HFFc6 (cell line): ENCODE data around the gene MFAP4. TPM values are rescaled to one million over a fixed set of nuclear protein-coding genes. Genes with fewer than 3 reads are reported as not detected.
A peak's percentile ranks its signal among the peaks of the same experiment; 100 is the strongest.

Experiments
- DNase-seq: peaks from one replicate; pipeline ENCODE4 v3.0.0-alpha.2; 2018
- H3K27ac Mint-ChIP-seq: 2 replicates; pipeline ENCODE4 v1.8.0; 2020; ENCODE audit warnings: mild to moderate bottlenecking, mixed read lengths
- H3K27me3 Mint-ChIP-seq: 2 replicates; pipeline ENCODE4 v1.8.0; 2021; ENCODE audit warnings: mild to moderate bottlenecking, moderate library complexity, mixed read lengths; ENCODE audit not compliant: insufficient read depth
- H3K36me3 Mint-ChIP-seq: 2 replicates; pipeline ENCODE4 v1.8.0; 2021; ENCODE audit warnings: low read depth, mixed read lengths
- H3K4me1 Mint-ChIP-seq: 2 replicates; pipeline ENCODE4 v1.8.0; 2020; ENCODE audit warnings: low read depth, mixed read lengths
- H3K4me3 Mint-ChIP-seq: 2 replicates; pipeline ENCODE4 v1.8.0; 2020; ENCODE audit warnings: mild to moderate bottlenecking, moderate library complexity, mixed read lengths
- H3K9me3 Mint-ChIP-seq: 2 replicates; pipeline ENCODE4 v1.8.0; 2020; ENCODE audit warnings: mild to moderate bottlenecking, mixed read lengths
- total RNA-seq, 6 experiments: library from RNA; stranded (reverse); fragmentation: NEBNext Ultra II Directional; extraction: Animal tissue kit (Norgen Biotek cat#: 25700); gene quantifications; 2 replicates in 1 of 6; 3 replicates in 5 of 6; pipeline ENCODE4 v1.2.3, GENCODE V29; 2021
- TF ChIP-seq, protein P1 (sequence below): fragments of 200-600 bp; sonication (generic); IDR thresholded peaks from 2 replicates; pipeline ENCODE4 v1.5.0; 2021; ENCODE audit warnings: antibody characterized with exemption, mild to moderate bottlenecking

MFAP4 gene
- total RNA-seq, 6 experiments from 2014 or later = 17.7 to 46.5 (median 22.0) TPM

DNA sequence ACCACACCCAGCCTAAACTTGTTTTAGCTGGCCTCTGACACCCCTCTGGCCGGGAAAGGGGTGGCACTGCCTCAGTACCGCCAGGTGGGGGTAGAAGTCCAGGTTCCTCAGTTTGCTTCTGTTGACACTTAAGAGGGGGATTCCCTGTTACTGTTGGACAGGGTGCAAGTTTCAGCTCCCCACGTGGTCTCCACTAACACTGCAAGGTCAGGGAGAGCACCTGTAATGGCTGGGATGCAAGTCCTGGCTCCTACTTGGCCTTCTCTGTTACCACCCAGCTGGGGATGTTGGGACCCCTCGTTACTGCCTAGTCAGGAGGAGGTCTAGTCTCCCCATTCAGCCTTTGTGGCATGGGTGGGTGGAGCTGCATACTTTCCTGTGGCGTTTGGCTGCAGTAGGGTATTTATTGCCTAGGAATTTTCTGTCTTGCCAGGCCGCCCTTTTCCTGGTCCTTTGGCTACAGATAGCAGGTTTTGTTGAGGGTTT is 10.6 kb upstream of the MFAP4 start:
- H3K4me1 Mint-ChIP-seq = peaks cover 13% of the 10 kb centered on the region
- no peak overlapping the region for H3K27ac Mint-ChIP-seq
- H3K36me3 Mint-ChIP-seq = no peaks in the 10 kb centered on the region
- no peaks in the 10 kb centered on the region for H3K9me3 Mint-ChIP-seq
- TF ChIP-seq, protein P1, sequence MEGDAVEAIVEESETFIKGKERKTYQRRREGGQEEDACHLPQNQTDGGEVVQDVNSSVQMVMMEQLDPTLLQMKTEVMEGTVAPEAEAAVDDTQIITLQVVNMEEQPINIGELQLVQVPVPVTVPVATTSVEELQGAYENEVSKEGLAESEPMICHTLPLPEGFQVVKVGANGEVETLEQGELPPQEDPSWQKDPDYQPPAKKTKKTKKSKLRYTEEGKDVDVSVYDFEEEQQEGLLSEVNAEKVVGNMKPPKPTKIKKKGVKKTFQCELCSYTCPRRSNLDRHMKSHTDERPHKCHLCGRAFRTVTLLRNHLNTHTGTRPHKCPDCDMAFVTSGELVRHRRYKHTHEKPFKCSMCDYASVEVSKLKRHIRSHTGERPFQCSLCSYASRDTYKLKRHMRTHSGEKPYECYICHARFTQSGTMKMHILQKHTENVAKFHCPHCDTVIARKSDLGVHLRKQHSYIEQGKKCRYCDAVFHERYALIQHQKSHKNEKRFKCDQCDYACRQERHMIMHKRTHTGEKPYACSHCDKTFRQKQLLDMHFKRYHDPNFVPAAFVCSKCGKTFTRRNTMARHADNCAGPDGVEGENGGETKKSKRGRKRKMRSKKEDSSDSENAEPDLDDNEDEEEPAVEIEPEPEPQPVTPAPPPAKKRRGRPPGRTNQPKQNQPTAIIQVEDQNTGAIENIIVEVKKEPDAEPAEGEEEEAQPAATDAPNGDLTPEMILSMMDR = 0 out of 2 replicates have a peak, but pooled peaks have one; percentile 7
- no peak overlapping the region for H3K4me3 Mint-ChIP-seq
- H3K27me3 Mint-ChIP-seq = peaks cover 4% of the 10 kb centered on the region
- DNase-seq = no peak

DNA sequence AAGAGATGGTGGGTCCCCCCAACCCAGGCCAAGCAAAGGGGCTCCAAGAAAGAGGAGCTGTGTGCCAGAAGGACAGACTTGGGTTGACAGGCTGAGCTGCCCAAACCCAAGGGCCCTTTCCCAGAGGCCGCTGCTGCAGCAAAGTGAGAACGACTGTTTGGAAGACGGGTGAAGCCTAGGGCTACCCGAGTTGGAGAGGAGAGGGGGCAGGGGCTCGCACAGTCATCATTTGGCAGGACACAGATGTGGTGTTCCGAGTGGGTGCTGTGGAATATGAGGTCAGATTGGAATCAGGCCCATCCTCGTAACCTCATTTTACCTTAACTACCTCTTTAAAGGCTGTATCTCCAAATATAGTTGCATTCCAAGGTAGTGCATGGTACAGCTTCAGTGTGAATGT is 5.3 kb upstream of the MFAP4 start:
- H3K27me3 Mint-ChIP-seq = peaks cover 4% of the 10 kb centered on the region
- peaks cover 26% of the 10 kb centered on the region for H3K4me1 Mint-ChIP-seq
- TF ChIP-seq, protein P1 = no peak
- no peak for DNase-seq
- H3K9me3 Mint-ChIP-seq = no peaks in the 10 kb centered on the region
- no peak overlapping the region for H3K27ac Mint-ChIP-seq
- no peak overlapping the region for H3K4me3 Mint-ChIP-seq
- no peaks in the 10 kb centered on the region for H3K36me3 Mint-ChIP-seq

DNA sequence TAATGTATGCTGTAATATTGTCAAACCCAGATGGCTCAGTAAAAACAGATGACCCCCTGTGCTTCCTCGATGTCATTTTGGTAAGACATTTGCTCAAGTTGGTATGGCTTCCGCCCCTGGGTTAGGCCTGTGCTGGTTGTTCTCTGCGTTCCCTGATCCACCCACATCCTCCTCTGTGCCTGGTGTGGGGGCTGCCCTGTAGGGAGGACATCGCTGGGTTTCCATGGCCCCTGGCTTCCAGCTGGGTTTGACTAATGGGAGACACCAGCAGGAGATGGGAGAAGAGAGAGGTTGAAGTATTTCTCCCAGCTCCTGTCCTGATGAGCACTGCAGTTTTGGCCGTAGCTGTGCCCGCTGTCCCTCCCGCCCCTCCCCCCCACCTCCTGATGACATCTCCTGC is 4.4 kb upstream of the MFAP4 start:
- Mint-ChIP-seq H3K27ac (no peak overlapping the region), H3K4me3 (no peak overlapping the region), H3K9me3 (no peaks in the 10 kb centered on the region), H3K4me1 (peaks cover 35% of the 10 kb centered on the region), H3K36me3 (no peaks in the 10 kb centered on the region), H3K27me3 (peaks cover 4% of the 10 kb centered on the region)
- no peak for DNase-seq
- TF ChIP-seq, protein P1 = no peak

DNA sequence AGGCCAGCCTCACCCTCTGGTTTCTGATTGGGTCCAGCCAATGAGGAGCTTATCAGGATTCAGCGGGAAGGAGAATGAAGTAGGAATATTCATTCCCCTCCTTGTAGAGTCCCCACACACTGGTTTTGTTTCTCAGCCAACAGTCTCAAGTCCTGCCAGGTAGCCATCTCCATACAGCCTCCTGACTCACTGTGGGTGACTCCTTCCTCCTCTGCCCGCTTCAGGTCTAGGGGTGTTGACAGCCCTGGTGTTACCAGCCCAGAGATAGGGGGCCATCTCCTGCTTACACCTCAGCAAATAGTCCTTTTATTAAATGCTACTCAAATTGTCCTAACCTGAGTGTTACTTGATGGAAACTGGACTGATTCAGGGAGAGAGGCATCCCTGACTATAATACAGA is 4.0 kb upstream of the MFAP4 start:
- TF ChIP-seq, protein P1 = no peak
- Mint-ChIP-seq H3K36me3 (no peaks in the 10 kb centered on the region), H3K4me3 (no peak overlapping the region), H3K27me3 (peaks cover 4% of the 10 kb centered on the region), H3K27ac (no peak overlapping the region), H3K4me1 (peaks cover 40% of the 10 kb centered on the region), H3K9me3 (no peaks in the 10 kb centered on the region)
- no peak for DNase-seq

DNA sequence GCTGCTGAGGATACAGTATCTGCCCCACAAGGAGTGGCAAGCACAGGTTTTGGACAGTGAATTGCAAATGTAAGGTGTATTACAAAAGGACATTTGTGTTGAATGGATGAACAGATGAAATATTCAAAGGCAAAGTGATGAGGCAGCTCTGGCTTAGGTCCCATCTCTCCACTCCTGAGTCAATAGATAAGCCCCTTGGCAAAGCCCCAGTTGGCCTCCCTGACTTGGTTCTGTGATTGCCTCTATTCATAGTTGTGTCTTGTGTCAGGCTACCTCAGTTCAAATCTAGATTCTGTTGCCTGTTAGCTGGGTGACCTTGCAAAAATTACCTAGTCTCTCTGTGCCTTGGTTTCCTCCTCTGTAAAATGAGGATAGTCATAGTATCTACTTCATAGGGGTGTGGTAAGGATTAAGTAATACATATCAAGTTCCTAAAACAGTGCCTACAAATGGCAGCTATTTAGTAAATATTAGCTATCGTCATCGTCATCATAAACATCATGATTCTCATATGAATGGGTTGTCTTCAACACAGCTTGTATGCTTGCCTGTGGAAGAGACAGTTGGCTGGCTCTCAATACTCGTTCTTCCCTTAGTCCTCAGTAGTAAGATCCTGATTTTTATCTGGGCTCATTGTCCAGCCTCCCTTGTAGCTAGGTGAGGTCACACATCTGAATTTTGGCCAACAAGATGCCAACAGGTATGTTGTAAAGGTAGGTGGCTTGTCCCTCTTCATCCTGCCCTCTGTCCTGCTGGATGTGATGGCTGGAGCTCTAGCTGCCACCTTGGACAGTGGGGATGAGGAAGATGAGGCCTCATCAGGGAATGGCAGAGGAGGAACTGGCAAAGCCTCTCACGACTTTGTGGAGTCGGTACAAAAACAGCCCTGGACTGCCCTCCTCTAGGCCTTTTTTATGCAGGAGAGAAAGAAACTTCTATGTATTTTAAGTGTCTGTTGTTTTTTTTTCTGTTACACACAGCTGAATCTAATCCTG is 2.1 kb upstream of the MFAP4 start:
- H3K4me1 Mint-ChIP-seq = peaks cover 55% of the 10 kb centered on the region
- H3K4me3 Mint-ChIP-seq = no peak overlapping the region
- H3K27ac Mint-ChIP-seq = no peak overlapping the region
- H3K9me3 Mint-ChIP-seq = no peaks in the 10 kb centered on the region
- no peak for DNase-seq
- TF ChIP-seq, protein P1 = no peak
- peaks cover 4% of the 10 kb centered on the region; the same call in 1 of the 2 replicates for H3K27me3 Mint-ChIP-seq
- H3K36me3 Mint-ChIP-seq = peaks cover 6% of the 10 kb centered on the region; the same call in 1 of the 2 replicates
